H9 (cell line): ENCODE results near the gene HSD11B1. TPM values are rescaled to one million over a fixed set of nuclear protein-coding genes. Genes with fewer than 3 reads are reported as not detected.

ENCODE experiments used
- DNase-seq: peaks from one replicate; pipeline ENCODE4 v3.0.0-alpha.2; 2017
- H2AFZ ChIP-seq: one replicate; pipeline ENCODE4 v1.6.1; 2013; ENCODE audit warnings: mild to moderate bottlenecking, low read length, control low read depth, moderate library complexity
- H2AK5ac ChIP-seq: 2 replicates; pipeline ENCODE4 v1.6.1; 2013; ENCODE audit warnings: low read length, control low read depth, mixed read lengths; ENCODE audit not compliant: insufficient read length
- H2BK120ac ChIP-seq: one replicate; pipeline ENCODE4 v1.6.1; 2013; ENCODE audit warnings: low read depth, mild to moderate bottlenecking, low read length, control low read depth, inconsistent platforms; ENCODE audit not compliant: poor library complexity, severe bottlenecking
- H2BK12ac ChIP-seq: 2 replicates; pipeline ENCODE4 v1.6.1; 2013; ENCODE audit warnings: low read length, control low read depth, mixed read lengths, low read depth; ENCODE audit not compliant: insufficient read length
- H2BK15ac ChIP-seq: 2 replicates; pipeline ENCODE4 v1.6.1; 2013; ENCODE audit warnings: low read depth, low read length, control low read depth
- H2BK20ac ChIP-seq: one replicate; pipeline ENCODE4 v1.6.1; 2013; ENCODE audit warnings: low read depth, mild to moderate bottlenecking, low read length, control low read depth, inconsistent platforms; ENCODE audit not compliant: poor library complexity, severe bottlenecking
- H2BK5ac ChIP-seq: 2 replicates; pipeline ENCODE4 v1.6.1; 2013; ENCODE audit warnings: low read length, control low read depth, mixed read lengths; ENCODE audit not compliant: insufficient read length
- H3K14ac ChIP-seq: 2 replicates; pipeline ENCODE4 v1.6.1; 2013; ENCODE audit warnings: low read length, control low read depth; ENCODE audit not compliant: insufficient read depth
- H3K18ac ChIP-seq: 2 replicates; pipeline ENCODE4 v1.6.1; 2013; ENCODE audit warnings: low read depth, mild to moderate bottlenecking, mixed read lengths, low read length, control low read depth; ENCODE audit not compliant: insufficient read length
- H3K23ac ChIP-seq: 2 replicates; pipeline ENCODE4 v1.6.1; 2013; ENCODE audit warnings: low read length, control low read depth, mixed read lengths, low read depth; ENCODE audit not compliant: insufficient read length
- H3K23me2 ChIP-seq: 2 replicates; pipeline ENCODE4 v1.6.1; 2013; ENCODE audit warnings: low read depth, mild to moderate bottlenecking, mixed read lengths, low read length, control low read depth; ENCODE audit not compliant: insufficient read length, poor library complexity, severe bottlenecking
- H3K27ac ChIP-seq: 2 replicates; pipeline ENCODE4 v1.5.1; 2013; ENCODE audit warnings: low read length, control low read depth, mixed read lengths, low read depth; ENCODE audit not compliant: insufficient read length
- H3K27me3 ChIP-seq: 2 replicates; pipeline ENCODE4 v1.6.1; 2013; ENCODE audit warnings: low read length, control low read depth, inconsistent platforms; ENCODE audit not compliant: insufficient read depth
- H3K4ac ChIP-seq: 2 replicates; pipeline ENCODE4 v1.6.1; 2013; ENCODE audit warnings: low read depth, mild to moderate bottlenecking, control low read depth, inconsistent platforms, low read length, moderate library complexity
- H3K4me1 ChIP-seq: 2 replicates; pipeline ENCODE4 v1.6.1; 2013; ENCODE audit warnings: low read length, control low read depth, inconsistent platforms; ENCODE audit not compliant: insufficient read depth
- H3K4me2 ChIP-seq: 2 replicates; pipeline ENCODE4 v1.6.1; 2013; ENCODE audit warnings: low read length, control low read depth, mixed read lengths; ENCODE audit not compliant: insufficient read length, insufficient read depth
- H3K56ac ChIP-seq: 2 replicates; pipeline ENCODE4 v1.6.1; 2013; ENCODE audit warnings: low read depth, mild to moderate bottlenecking, mixed read lengths, low read length, control low read depth; ENCODE audit not compliant: insufficient read length
- H3K79me1 ChIP-seq: 2 replicates; pipeline ENCODE4 v1.6.1; 2013; ENCODE audit warnings: low read depth, mild to moderate bottlenecking, moderate library complexity, low read length, control low read depth, inconsistent platforms; ENCODE audit not compliant: insufficient read depth, poor library complexity, severe bottlenecking
- H3K79me2 ChIP-seq: 2 replicates; pipeline ENCODE4 v1.6.1; 2013; ENCODE audit warnings: low read length, control low read depth, inconsistent platforms; ENCODE audit not compliant: insufficient read depth
- H3K9ac ChIP-seq: 2 replicates; pipeline ENCODE4 v1.6.1; 2013; ENCODE audit warnings: low read length, control low read depth, mixed read lengths; ENCODE audit not compliant: insufficient read length; ENCODE audit errors: extremely low read depth
- H3K9me3 ChIP-seq: one replicate; pipeline ENCODE4 v1.6.1; 2013; ENCODE audit warnings: low read depth, low read length, inconsistent platforms; ENCODE audit not compliant: control insufficient read depth
- H3T11ph ChIP-seq: one replicate; pipeline ENCODE4 v1.6.1; 2013; ENCODE audit warnings: mild to moderate bottlenecking, low read length, control low read depth, inconsistent platforms
- H4K20me1 ChIP-seq: one replicate; pipeline ENCODE4 v1.6.1; 2013; ENCODE audit not compliant: control insufficient read depth, insufficient read length, insufficient read depth
- H4K5ac ChIP-seq: 2 replicates; pipeline ENCODE4 v1.6.1; 2013; ENCODE audit warnings: low read depth, mild to moderate bottlenecking, mixed read lengths, low read length, control low read depth; ENCODE audit not compliant: insufficient read length
- H4K8ac ChIP-seq: replicated peaks from 2 replicates; pipeline ENCODE4 v1.6.1; 2013; ENCODE audit warnings: low read length, control low read depth, mixed read lengths, low read depth; ENCODE audit not compliant: insufficient read length
- H4K91ac ChIP-seq: 2 replicates; pipeline ENCODE4 v1.6.1; 2013; ENCODE audit warnings: low read depth, mild to moderate bottlenecking, moderate library complexity, mixed read lengths, low read length, control low read depth; ENCODE audit not compliant: insufficient read length
- H3K27ac Mint-ChIP-seq, 3 experiments: 2 replicates in 2 of 3; 3 replicates in 1 of 3; pipeline ENCODE4 v1.8.0; 2020 to 2021; ENCODE audit warnings: mixed read lengths in 3 of 3, mild to moderate bottlenecking in 1 of 3, moderate library complexity in 1 of 3
- H3K27me3 Mint-ChIP-seq: 2 replicates; pipeline ENCODE4 v1.8.0; 2021; ENCODE audit warnings: low read depth, mild to moderate bottlenecking, moderate library complexity, mixed read lengths
- H3K36me3 Mint-ChIP-seq, 3 experiments: 2 replicates in 2 of 3; 3 replicates in 1 of 3; pipeline ENCODE4 v1.8.0; 2020 to 2021; ENCODE audit warnings: low read depth in 3 of 3, mixed read lengths in 3 of 3; ENCODE audit not compliant: insufficient read depth in 1 of 3
- H3K4me1 Mint-ChIP-seq, 2 experiments: 2 replicates each; pipeline ENCODE4 v1.8.0; 2020; ENCODE audit warnings: mixed read lengths in 2 of 2
- H3K4me3 Mint-ChIP-seq, 2 experiments: 2 replicates in 1 of 2; 3 replicates in 1 of 2; pipeline ENCODE4 v1.8.0; 2020 to 2021; ENCODE audit warnings: mild to moderate bottlenecking in 2 of 2, mixed read lengths in 2 of 2, moderate library complexity in 1 of 2
- H3K9me3 Mint-ChIP-seq, 2 experiments: 2 replicates in 1 of 2; 3 replicates in 1 of 2; pipeline ENCODE4 v1.8.0; 2020; ENCODE audit warnings: mild to moderate bottlenecking in 2 of 2, mixed read lengths in 2 of 2, moderate library complexity in 1 of 2
- WGBS: extraction: QIAGEN DNeasy Blood & Tissue Kit; methylation state at CpG from one replicate; pipeline ENCODE4 v1.1.7; 2013; ENCODE audit warnings: missing lambda C conversion rate, low lambda C conversion rate, mixed read lengths; ENCODE audit not compliant: insufficient read length; ENCODE audit errors: extremely low coverage; 5-methylcytosine and 5-hydroxymethylcytosine counted together
- total RNA-seq: library from RNA; stranded (reverse); gene quantifications from 2 replicates; pipeline ENCODE4 v1.2.1, GENCODE V29; 2021
- TF ChIP-seq, protein P1 (sequence below): fragments of 200-600 bp; sonication (generic); conservative IDR thresholded peaks from 3 replicates; pipeline ENCODE4 v1.8.0; 2021; ENCODE audit warnings: antibody characterized with exemption, mild to moderate bottlenecking

Gene HSD11B1
- total RNA-seq, 1 experiment from 2014 or later = not detected

DNA sequence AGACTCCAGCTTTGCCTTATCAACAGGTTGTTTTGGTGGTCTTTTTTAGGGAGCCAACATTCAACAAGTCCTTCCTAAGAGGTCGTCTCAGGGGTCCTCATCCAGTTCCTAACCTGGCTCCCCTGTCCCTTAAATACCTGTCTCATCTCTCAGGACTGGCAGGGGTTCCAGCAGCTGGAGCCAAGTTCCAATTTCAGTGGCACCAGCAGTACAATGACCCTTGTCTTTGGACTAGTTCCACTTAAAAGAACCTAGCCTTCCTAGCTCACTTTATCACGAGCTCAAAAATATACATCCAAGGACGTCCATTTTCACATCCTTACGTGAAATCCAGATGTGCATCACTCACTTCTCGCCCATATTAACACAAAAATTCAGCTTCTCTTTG lies 32.5 kb downstream of the HSD11B1 start:
- Histone ChIP-seq H3K79me1 (no peaks in the 10 kb centered on the region), H3K79me2 (no peaks in the 10 kb centered on the region), H2AFZ (no peak overlapping the region), H3K27ac (no peak overlapping the region), H2BK20ac (no peak overlapping the region), H3K23ac (no peak overlapping the region), H2AK5ac (no peak overlapping the region), H3T11ph (no peak overlapping the region), H3K9ac (no peak overlapping the region), H4K20me1 (no peaks in the 10 kb centered on the region), H3K18ac (no peak overlapping the region), H3K14ac (no peak overlapping the region), H3K56ac (no peak overlapping the region), H2BK12ac (no peak overlapping the region), H3K23me2 (no peaks in the 10 kb centered on the region), H3K27me3 (no peaks in the 10 kb centered on the region), H4K8ac (no peak overlapping the region), H2BK15ac (no peak overlapping the region), H4K5ac (no peak overlapping the region), H2BK120ac (no peak overlapping the region), H4K91ac (no peak overlapping the region), H3K9me3 (no peaks in the 10 kb centered on the region), H3K4me1 (no peaks in the 10 kb centered on the region), H2BK5ac (no peak overlapping the region), H3K4ac (no peak overlapping the region), H3K4me2 (no peak overlapping the region)
- TF ChIP-seq, protein P1, sequence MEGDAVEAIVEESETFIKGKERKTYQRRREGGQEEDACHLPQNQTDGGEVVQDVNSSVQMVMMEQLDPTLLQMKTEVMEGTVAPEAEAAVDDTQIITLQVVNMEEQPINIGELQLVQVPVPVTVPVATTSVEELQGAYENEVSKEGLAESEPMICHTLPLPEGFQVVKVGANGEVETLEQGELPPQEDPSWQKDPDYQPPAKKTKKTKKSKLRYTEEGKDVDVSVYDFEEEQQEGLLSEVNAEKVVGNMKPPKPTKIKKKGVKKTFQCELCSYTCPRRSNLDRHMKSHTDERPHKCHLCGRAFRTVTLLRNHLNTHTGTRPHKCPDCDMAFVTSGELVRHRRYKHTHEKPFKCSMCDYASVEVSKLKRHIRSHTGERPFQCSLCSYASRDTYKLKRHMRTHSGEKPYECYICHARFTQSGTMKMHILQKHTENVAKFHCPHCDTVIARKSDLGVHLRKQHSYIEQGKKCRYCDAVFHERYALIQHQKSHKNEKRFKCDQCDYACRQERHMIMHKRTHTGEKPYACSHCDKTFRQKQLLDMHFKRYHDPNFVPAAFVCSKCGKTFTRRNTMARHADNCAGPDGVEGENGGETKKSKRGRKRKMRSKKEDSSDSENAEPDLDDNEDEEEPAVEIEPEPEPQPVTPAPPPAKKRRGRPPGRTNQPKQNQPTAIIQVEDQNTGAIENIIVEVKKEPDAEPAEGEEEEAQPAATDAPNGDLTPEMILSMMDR = no peak
- no CpG with 5 or more reads among the region's 5 CpGs for WGBS
- H3K27me3 Mint-ChIP-seq = peaks cover 30% of the 10 kb centered on the region
- no peak overlapping the region for H3K4me3 Mint-ChIP-seq
- H3K4me1 Mint-ChIP-seq = no peaks in the 10 kb centered on the region
- no peaks in the 10 kb centered on the region for H3K36me3 Mint-ChIP-seq
- H3K9me3 Mint-ChIP-seq = no peaks in the 10 kb centered on the region
- H3K27ac Mint-ChIP-seq = no peak overlapping the region
- no peak for DNase-seq
